GM20000 (cell line): ENCODE measurements around the gene MAP2K5.

ENCODE experiments used
- DNase-seq: peaks from one replicate; pipeline ENCODE4 v3.0.0; 2012; ENCODE audit warnings: low spot score
- CTCF ChIP-seq: IDR thresholded peaks from 2 replicates; pipeline ENCODE4 v1.5.1; 2012; ENCODE audit warnings: mild to moderate bottlenecking, control low read depth; ENCODE audit errors: extremely low read depth, missing control alignments

Gene MAP2K5

GRCh38 chr15:67550522-67550921 is 8.0 kb downstream of the MAP2K5 start:
- no peak for TF ChIP-seq CTCF
- DNase-seq = no peak

- no peak for DNase-seq
- TF ChIP-seq CTCF = no peak
Observed at GRCh38 chr15:67551207-67551743, 8.8 kb downstream of the MAP2K5 start.

GRCh38 chr15:67554580-67554979 is 12.1 kb downstream of the MAP2K5 start:
- DNase-seq = no peak
- no peak for TF ChIP-seq CTCF

- no peak for TF ChIP-seq CTCF
Observed at GRCh38 chr15:67556976-67557570, 14.6 kb downstream of the MAP2K5 start.

GRCh38 chr15:67558502-67558901 is 16.0 kb downstream of the MAP2K5 start:
- DNase-seq = no peak
- no peak for TF ChIP-seq CTCF

More at GRCh38 chr15:67556976-67557570, 14.6 kb downstream of the MAP2K5 start:
- DNase-seq = no peak

GRCh38 chr15:67559158-67559557 is 16.7 kb downstream of the MAP2K5 start:
- DNase-seq = no peak
- no peak for TF ChIP-seq CTCF

GRCh38 chr15:67559576-67559975 is 17.1 kb downstream of the MAP2K5 start:
- no peak for DNase-seq

More at GRCh38 chr15:67559576-67559975, 17.1 kb downstream of the MAP2K5 start:
- TF ChIP-seq CTCF = no peak
